Peyer's patch (tissue), 4 donors: ENCODE measurements around the gene STH.

Experiments used
- POLR2A ChIP-seq, 2 donors: fragments of 450-650 bp; IDR thresholded peaks; one replicate each; pipeline ENCODE4 v1.5.1; 2017; ENCODE audit warnings: antibody characterized with exemption in 2 of 2, mild to moderate bottlenecking in 2 of 2, moderate library complexity in 2 of 2
- TF ChIP-seq, protein P1 (sequence below), 6 experiments: fragments of 450-650 bp in 4 of 6; fragments of 200-600 bp in 2 of 6; sonication (generic) in 1 of 6; IDR thresholded peaks; one replicate each; pipeline ENCODE4 v1.5.1; 2017 to 2019; ENCODE audit warnings: antibody characterized with exemption in 6 of 6, mild to moderate bottlenecking in 3 of 6, moderate library complexity in 1 of 6

DNA sequence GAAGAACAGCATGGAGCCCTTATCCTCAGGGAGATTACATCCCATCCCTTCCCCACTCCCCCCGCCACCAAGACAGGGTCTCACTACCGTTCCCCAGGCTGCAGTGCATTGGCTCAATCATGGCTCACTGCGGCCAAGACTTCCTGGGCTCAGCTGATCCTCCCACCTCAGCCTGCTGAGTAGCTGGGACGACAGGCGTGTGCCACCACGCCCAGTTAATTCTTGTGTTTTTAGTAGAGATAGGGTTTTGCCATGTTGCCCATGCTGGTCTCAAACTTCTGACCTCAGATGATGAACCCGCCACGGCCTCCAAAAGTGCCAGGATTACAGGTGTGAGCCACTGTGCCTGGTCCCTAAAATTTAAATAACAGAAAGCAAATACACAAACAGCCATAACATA lies 48.8 kb downstream of the STH start:
- no peak for TF ChIP-seq POLR2A (IDR thresholded peaks at IDR 0.05)
- TF ChIP-seq, protein P1, sequence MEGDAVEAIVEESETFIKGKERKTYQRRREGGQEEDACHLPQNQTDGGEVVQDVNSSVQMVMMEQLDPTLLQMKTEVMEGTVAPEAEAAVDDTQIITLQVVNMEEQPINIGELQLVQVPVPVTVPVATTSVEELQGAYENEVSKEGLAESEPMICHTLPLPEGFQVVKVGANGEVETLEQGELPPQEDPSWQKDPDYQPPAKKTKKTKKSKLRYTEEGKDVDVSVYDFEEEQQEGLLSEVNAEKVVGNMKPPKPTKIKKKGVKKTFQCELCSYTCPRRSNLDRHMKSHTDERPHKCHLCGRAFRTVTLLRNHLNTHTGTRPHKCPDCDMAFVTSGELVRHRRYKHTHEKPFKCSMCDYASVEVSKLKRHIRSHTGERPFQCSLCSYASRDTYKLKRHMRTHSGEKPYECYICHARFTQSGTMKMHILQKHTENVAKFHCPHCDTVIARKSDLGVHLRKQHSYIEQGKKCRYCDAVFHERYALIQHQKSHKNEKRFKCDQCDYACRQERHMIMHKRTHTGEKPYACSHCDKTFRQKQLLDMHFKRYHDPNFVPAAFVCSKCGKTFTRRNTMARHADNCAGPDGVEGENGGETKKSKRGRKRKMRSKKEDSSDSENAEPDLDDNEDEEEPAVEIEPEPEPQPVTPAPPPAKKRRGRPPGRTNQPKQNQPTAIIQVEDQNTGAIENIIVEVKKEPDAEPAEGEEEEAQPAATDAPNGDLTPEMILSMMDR (IDR thresholded peaks at IDR 0.05): no peak
